RWPE1 (cell line): ENCODE results near the gene UBE2E2.
"Not testable (repeated sequence)": the region's sequence is repeated elsewhere in the genome, so short reads cannot be mapped to it uniquely, and the experiment has no call there.

Experiments used
- CTCF ChIA-PET: fragments of 350-600 bp; sonication (Branson Sonifier 250); formaldehyde crosslinking; extraction: SDS; loops from one replicate; lab custom pipeline; 2021; lab: Yijun Ruan, JAX
- POLR2A ChIA-PET: fragments of 400-600 bp; formaldehyde crosslinking; extraction: SDS; loops from one replicate; lab custom pipeline; 2020; ENCODE audit warnings: antibody characterized with exemption; ENCODE audit not compliant: low non-redundant PET; lab: Yijun Ruan, JAX
- DNase-seq: peaks from one replicate; pipeline ENCODE4 v3.0.0; 2012; ENCODE audit warnings: low spot score
- H3K27ac ChIP-seq: fragments of 450-650 bp; 2 replicates; pipeline ENCODE4 v1.5.1; 2017
- CTCF ChIP-seq: fragments of 450-650 bp; conservative IDR thresholded peaks from 2 replicates; pipeline ENCODE4 v1.5.1; 2017; ENCODE audit warnings: low read depth, mild to moderate bottlenecking

The UBE2E2 gene

GRCh38 chr3:23341147-23341838, 138.2 kb downstream of the UBE2E2 start:
- no peak for DNase-seq
- H3K27ac ChIP-seq = no peak overlapping the region
- ChIA-PET CTCF (interaction anchor here (0.7 kb wide), 1 partner anchor 81 kb away, joined by 6 read pairs; no protein-coding TSS in a partner anchor), POLR2A (no interaction called here)
- TF ChIP-seq CTCF = no peak

DNA sequence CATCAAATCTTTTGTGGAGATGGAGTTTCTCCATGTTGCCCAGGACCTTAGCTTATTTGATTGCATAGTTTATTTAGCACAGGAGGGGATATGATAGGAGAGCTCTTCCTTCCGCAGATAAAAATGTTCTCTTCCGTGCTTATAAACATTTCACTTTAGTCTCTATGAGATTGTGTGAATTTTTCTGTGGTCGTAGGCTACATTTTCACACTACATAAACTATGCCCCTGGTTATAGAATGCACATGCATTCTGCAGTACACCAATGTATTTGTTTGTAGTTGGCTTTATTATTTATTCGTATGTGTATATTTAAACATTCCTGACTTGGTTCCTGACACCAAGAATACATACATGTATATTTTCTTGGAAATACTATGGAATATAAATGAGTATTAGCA, 139.2 kb downstream of the UBE2E2 start:
- no peak overlapping the region for H3K27ac ChIP-seq
- ChIA-PET CTCF (no interaction called here), POLR2A (no interaction called here)
- DNase-seq = no peak
- no peak for TF ChIP-seq CTCF

GRCh38 chr3:23343509-23343908, 140.4 kb downstream of the UBE2E2 start:
- DNase-seq = no peak
- no peak for TF ChIP-seq CTCF
- H3K27ac ChIP-seq = no peak overlapping the region
- ChIA-PET CTCF (interaction anchor here (0.5 kb wide), 1 partner anchor 158 kb away, joined by 3 read pairs; no protein-coding TSS in a partner anchor), POLR2A (no interaction called here)

DNA sequence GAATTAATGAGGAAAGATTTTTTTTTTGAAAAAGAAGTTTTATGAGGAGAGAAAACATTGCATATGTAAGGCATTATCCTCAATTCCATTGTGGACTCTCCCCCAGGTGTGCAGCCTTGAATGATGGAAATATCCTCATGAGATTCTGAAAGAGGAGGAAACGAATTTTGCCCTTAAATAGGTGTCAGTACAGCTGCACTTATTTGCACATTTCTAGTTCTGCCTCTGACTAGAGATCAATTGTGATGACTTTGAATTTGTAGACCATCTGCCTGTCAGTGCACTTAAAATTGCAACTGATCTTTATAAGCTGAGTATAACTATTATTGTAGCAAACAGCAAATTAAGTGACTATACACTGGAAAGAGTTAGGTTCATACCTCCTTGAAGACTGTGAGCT, 141.8 kb downstream of the UBE2E2 start:
- H3K27ac ChIP-seq = no peak overlapping the region
- ChIA-PET POLR2A (no interaction called here), CTCF (no interaction called here)
- DNase-seq = no peak
- TF ChIP-seq CTCF = no peak

DNA sequence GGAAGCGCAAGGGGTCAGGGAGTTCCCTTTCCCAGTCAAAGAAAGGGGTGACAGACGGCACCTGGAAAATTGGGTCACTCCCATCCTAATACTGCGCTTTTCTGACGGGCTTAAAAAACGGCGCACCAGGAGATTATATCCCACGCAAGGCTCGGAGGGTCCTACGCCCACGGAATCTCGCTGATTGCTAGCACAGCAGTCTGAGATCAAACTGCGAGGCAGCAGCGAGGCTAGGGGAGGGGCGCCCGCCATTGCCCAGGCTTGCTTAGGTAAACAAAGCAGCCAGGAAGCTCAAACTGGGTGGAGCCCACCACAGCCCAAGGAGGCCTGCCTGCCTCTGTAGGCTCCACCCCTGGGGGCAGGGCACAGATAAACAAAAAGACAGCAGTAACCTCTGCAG, 146.3 kb downstream of the UBE2E2 start:
- POLR2A ChIA-PET, H3K27ac ChIP-seq, DNase-seq, CTCF ChIA-PET: not testable (repeated sequence)

- CTCF ChIA-PET = no interaction called here
- TF ChIP-seq CTCF = no peak
- no peak overlapping the region for H3K27ac ChIP-seq
- DNase-seq = no peak
- POLR2A ChIA-PET = no interaction called here
Observed at GRCh38 chr3:23356169-23356568, 153.0 kb downstream of the UBE2E2 start.

- ChIA-PET POLR2A (no interaction called here), CTCF (no interaction called here)
- no peak overlapping the region for H3K27ac ChIP-seq
- DNase-seq = no peak
- TF ChIP-seq CTCF = no peak
Observed at GRCh38 chr3:23356923-23357322, 153.8 kb downstream of the UBE2E2 start.
